Measurements from ENCODE around the gene NPPB.

The NPPB gene

GRCh38 chr1:11831945-11832725, 26.6 kb downstream of the NPPB start:
- TF ChIP-seq TEAD4 (IDR thresholded peaks at IDR 0.05) = no peak
- TF ChIP-seq, protein P1, sequence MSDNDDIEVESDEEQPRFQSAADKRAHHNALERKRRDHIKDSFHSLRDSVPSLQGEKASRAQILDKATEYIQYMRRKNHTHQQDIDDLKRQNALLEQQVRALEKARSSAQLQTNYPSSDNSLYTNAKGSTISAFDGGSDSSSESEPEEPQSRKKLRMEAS (IDR thresholded peaks at IDR 0.05) = no peak
- TF ChIP-seq ZBTB7A (IDR thresholded peaks at IDR 0.05; ENCODE audit: low read depth) = no peak
- TF ChIP-seq TAF1 (IDR thresholded peaks at IDR 0.05; ENCODE audit: low read depth) = no peak
- no peak for TF ChIP-seq YY1 (IDR thresholded peaks at IDR 0.05; ENCODE audit: low read depth)
- TF ChIP-seq, protein P2, sequence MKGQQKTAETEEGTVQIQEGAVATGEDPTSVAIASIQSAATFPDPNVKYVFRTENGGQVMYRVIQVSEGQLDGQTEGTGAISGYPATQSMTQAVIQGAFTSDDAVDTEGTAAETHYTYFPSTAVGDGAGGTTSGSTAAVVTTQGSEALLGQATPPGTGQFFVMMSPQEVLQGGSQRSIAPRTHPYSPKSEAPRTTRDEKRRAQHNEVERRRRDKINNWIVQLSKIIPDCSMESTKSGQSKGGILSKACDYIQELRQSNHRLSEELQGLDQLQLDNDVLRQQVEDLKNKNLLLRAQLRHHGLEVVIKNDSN (IDR thresholded peaks at IDR 0.05) = no peak
- TF ChIP-seq EP300 (IDR thresholded peaks at IDR 0.05; ENCODE audit: borderline replicate concordance) = no peak
- TF ChIP-seq TCF12 (IDR thresholded peaks at IDR 0.05; ENCODE audit: low read depth) = no peak
- no peak for TF ChIP-seq RAD21 (IDR thresholded peaks at IDR 0.05; ENCODE audit: low read depth)
- no peak for TF ChIP-seq EGR1 (IDR thresholded peaks at IDR 0.05)
- no peak for TF ChIP-seq NFIC (IDR thresholded peaks at IDR 0.05)
- no peak for TF ChIP-seq CEBPB (IDR thresholded peaks at IDR 0.05)
- TF ChIP-seq, protein P3, sequence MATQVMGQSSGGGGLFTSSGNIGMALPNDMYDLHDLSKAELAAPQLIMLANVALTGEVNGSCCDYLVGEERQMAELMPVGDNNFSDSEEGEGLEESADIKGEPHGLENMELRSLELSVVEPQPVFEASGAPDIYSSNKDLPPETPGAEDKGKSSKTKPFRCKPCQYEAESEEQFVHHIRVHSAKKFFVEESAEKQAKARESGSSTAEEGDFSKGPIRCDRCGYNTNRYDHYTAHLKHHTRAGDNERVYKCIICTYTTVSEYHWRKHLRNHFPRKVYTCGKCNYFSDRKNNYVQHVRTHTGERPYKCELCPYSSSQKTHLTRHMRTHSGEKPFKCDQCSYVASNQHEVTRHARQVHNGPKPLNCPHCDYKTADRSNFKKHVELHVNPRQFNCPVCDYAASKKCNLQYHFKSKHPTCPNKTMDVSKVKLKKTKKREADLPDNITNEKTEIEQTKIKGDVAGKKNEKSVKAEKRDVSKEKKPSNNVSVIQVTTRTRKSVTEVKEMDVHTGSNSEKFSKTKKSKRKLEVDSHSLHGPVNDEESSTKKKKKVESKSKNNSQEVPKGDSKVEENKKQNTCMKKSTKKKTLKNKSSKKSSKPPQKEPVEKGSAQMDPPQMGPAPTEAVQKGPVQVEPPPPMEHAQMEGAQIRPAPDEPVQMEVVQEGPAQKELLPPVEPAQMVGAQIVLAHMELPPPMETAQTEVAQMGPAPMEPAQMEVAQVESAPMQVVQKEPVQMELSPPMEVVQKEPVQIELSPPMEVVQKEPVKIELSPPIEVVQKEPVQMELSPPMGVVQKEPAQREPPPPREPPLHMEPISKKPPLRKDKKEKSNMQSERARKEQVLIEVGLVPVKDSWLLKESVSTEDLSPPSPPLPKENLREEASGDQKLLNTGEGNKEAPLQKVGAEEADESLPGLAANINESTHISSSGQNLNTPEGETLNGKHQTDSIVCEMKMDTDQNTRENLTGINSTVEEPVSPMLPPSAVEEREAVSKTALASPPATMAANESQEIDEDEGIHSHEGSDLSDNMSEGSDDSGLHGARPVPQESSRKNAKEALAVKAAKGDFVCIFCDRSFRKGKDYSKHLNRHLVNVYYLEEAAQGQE (IDR thresholded peaks at IDR 0.05; ENCODE audit: low read depth) = no peak
- TF ChIP-seq CREB1 (IDR thresholded peaks at IDR 0.05; ENCODE audit: low read depth) = no peak
- no peak for TF ChIP-seq FOXM1 (IDR thresholded peaks at IDR 0.05; ENCODE audit: borderline replicate concordance, low read depth)

DNA sequence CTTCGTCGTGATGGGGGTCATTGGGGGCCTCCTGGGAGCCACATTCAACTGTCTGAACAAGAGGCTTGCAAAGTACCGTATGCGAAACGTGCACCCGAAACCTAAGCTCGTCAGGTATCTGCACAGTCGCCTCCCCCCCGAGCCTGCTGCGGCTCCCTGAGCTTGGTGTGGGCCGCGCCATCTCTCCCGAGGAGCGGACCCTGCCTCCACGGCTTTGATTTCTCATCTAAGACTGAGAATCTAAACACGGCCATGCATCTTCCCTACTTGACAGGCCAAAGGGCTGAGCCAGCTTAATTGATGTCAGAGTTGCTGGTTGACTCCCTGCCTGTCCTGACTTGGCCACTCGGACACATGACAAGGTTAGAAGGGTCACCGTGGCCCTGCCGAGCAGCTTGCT, 30.2 kb downstream of the NPPB start:
- TF ChIP-seq ZBTB7A (IDR thresholded peaks at IDR 0.05; ENCODE audit: low read depth) (no peak), CREB1 (IDR thresholded peaks at IDR 0.05; ENCODE audit: low read depth) (no peak), YY1 (IDR thresholded peaks at IDR 0.05; ENCODE audit: low read depth) (no peak), TEAD4 (IDR thresholded peaks at IDR 0.05) (no peak), NFIC (IDR thresholded peaks at IDR 0.05) (no peak), CEBPB (IDR thresholded peaks at IDR 0.05) (no peak), FOXM1 (IDR thresholded peaks at IDR 0.05; ENCODE audit: borderline replicate concordance, low read depth) (no peak), EP300 (IDR thresholded peaks at IDR 0.05; ENCODE audit: borderline replicate concordance) (no peak), EGR1 (IDR thresholded peaks at IDR 0.05) (no peak), TCF12 (IDR thresholded peaks at IDR 0.05; ENCODE audit: low read depth) (no peak), RAD21 (IDR thresholded peaks at IDR 0.05; ENCODE audit: low read depth) (no peak), TAF1 (IDR thresholded peaks at IDR 0.05; ENCODE audit: low read depth) (no peak)
- TF ChIP-seq, protein P1 (IDR thresholded peaks at IDR 0.05) = no peak
- TF ChIP-seq, protein P2 (IDR thresholded peaks at IDR 0.05) = no peak
- TF ChIP-seq, protein P3 (IDR thresholded peaks at IDR 0.05; ENCODE audit: low read depth) = no peak

- TF ChIP-seq, protein P3 (IDR thresholded peaks at IDR 0.05; ENCODE audit: low read depth) = no peak
- no peak for TF ChIP-seq TCF12 (IDR thresholded peaks at IDR 0.05; ENCODE audit: low read depth)
- TF ChIP-seq TAF1 (IDR thresholded peaks at IDR 0.05; ENCODE audit: low read depth) = no peak
- no peak for TF ChIP-seq TEAD4 (IDR thresholded peaks at IDR 0.05)
- TF ChIP-seq, protein P2 (IDR thresholded peaks at IDR 0.05) = no peak
- no peak for TF ChIP-seq EP300 (IDR thresholded peaks at IDR 0.05; ENCODE audit: borderline replicate concordance)
- no peak for TF ChIP-seq YY1 (IDR thresholded peaks at IDR 0.05; ENCODE audit: low read depth)
- TF ChIP-seq EGR1 (IDR thresholded peaks at IDR 0.05) = no peak
- no peak for TF ChIP-seq NFIC (IDR thresholded peaks at IDR 0.05)
- TF ChIP-seq, protein P1 (IDR thresholded peaks at IDR 0.05) = no peak
- no peak for TF ChIP-seq CREB1 (IDR thresholded peaks at IDR 0.05; ENCODE audit: low read depth)
- no peak for TF ChIP-seq ZBTB7A (IDR thresholded peaks at IDR 0.05; ENCODE audit: low read depth)
- TF ChIP-seq CEBPB (IDR thresholded peaks at IDR 0.05) = no peak
- TF ChIP-seq FOXM1 (IDR thresholded peaks at IDR 0.05; ENCODE audit: borderline replicate concordance, low read depth) = no peak
- no peak for TF ChIP-seq RAD21 (IDR thresholded peaks at IDR 0.05; ENCODE audit: low read depth)
Measured at GRCh38 chr1:11826946-11827345, 31.8 kb downstream of the NPPB start.
